CD4-positive, alpha-beta memory T cell (primary cell): Measurements from ENCODE around the gene VASN. TPM values are rescaled to one million over a fixed set of nuclear protein-coding genes. Genes with fewer than 3 reads are reported as not detected.

Experiments
- CTCF ChIA-PET: fragments of 350-600 bp; sonication (Branson Sonifier 250); formaldehyde crosslinking; loops from one replicate; lab custom pipeline; 2021; ENCODE audit warnings: inconsistent platforms; ENCODE audit not compliant: partially characterized antibody; lab: Charles Lee
- POLR2A ChIA-PET: fragments of 350-600 bp; sonication (Branson Sonifier 250); formaldehyde crosslinking; loops from one replicate; lab custom pipeline; 2021; ENCODE audit not compliant: partially characterized antibody; lab: Charles Lee
- DNase-seq, 5 donors: peaks; one replicate each; pipeline versions ENCODE4 v3.0.0 to v3.0.0-alpha.2; 2020 to 2022; ENCODE audit warnings: mixed read lengths in 1 of 5
- H3K27ac ChIP-seq: one replicate; pipeline ENCODE4 v1.7.0; 2013; ENCODE audit warnings: low read depth, low read length
- H3K27me3 ChIP-seq: 2 replicates; pipeline ENCODE4 v1.7.0; 2013; ENCODE audit warnings: mild to moderate bottlenecking, low read length, moderate library complexity; ENCODE audit not compliant: insufficient read depth
- H3K36me3 ChIP-seq: 2 replicates; pipeline ENCODE4 v1.7.0; 2013; ENCODE audit warnings: mild to moderate bottlenecking, low read length, moderate library complexity; ENCODE audit not compliant: insufficient read depth
- H3K4me1 ChIP-seq: 2 replicates; pipeline ENCODE4 v1.7.0; 2013; ENCODE audit warnings: mild to moderate bottlenecking, low read length, moderate library complexity; ENCODE audit not compliant: insufficient read depth
- H3K4me3 ChIP-seq, 2 donors: one replicate each; pipeline ENCODE4 v1.7.0; 2013; ENCODE audit warnings: low read length in 2 of 2, mild to moderate bottlenecking in 1 of 2
- H3K9me3 ChIP-seq, 2 donors: one replicate each; pipeline ENCODE4 v1.7.0; 2013; ENCODE audit warnings: low read length in 2 of 2, control low read depth in 1 of 2; ENCODE audit not compliant: control insufficient read depth in 1 of 2
- H3K27ac Mint-ChIP-seq, 7 donors: one replicate each; pipeline ENCODE4 v1.8.0; 2020 to 2021; ENCODE audit warnings: mixed read lengths in 7 of 7, mild to moderate bottlenecking in 6 of 7, inconsistent platforms in 3 of 7, moderate library complexity in 3 of 7
- H3K27me3 Mint-ChIP-seq, 2 donors: one replicate each; pipeline ENCODE4 v1.8.0; 2020 to 2021; ENCODE audit warnings: mixed read lengths in 2 of 2
- H3K36me3 Mint-ChIP-seq, 2 donors: one replicate each; pipeline ENCODE4 v1.8.0; 2020 to 2021; ENCODE audit warnings: mixed read lengths in 2 of 2, inconsistent platforms in 1 of 2, mild to moderate bottlenecking in 1 of 2
- H3K4me1 Mint-ChIP-seq, 4 donors: one replicate each; pipeline ENCODE4 v1.8.0; 2020 to 2021; ENCODE audit warnings: mixed read lengths in 4 of 4, mild to moderate bottlenecking in 1 of 4
- H3K4me3 Mint-ChIP-seq, 8 donors: one replicate each; pipeline ENCODE4 v1.8.0; 2020 to 2021; ENCODE audit warnings: mixed read lengths in 8 of 8, mild to moderate bottlenecking in 7 of 8, moderate library complexity in 6 of 8, inconsistent platforms in 3 of 8
- H3K9me3 Mint-ChIP-seq, 8 donors: one replicate each; pipeline ENCODE4 v1.8.0; 2020 to 2021; ENCODE audit warnings: mixed read lengths in 8 of 8, mild to moderate bottlenecking in 5 of 8, inconsistent platforms in 3 of 8, moderate library complexity in 1 of 8
- intact Hi-C: fragments of 100-400 bp; cut with micrococcal nuclease; formaldehyde crosslinking; loops from one replicate; pipeline ENCODE4 v1.15.1; 2023
- polyA plus RNA-seq, 2 donors: library from polyadenylated mRNA; unstranded; fragments of 300-500 nt; fragmentation: Illumina TruSeq; gene quantifications; one replicate each; pipeline ENCODE4 v1.2.3, GENCODE V29; 2021
- total RNA-seq, 2 experiments: library from RNA; stranded (reverse); gene quantifications; one replicate each; pipeline ENCODE4 v1.2.3, GENCODE V29; 2021

VASN gene
- total and polyA plus RNA-seq, 4 experiments from 2014 or later: 0.11 to 0.29 (median 0.16) TPM; not detected in 1

DNA sequence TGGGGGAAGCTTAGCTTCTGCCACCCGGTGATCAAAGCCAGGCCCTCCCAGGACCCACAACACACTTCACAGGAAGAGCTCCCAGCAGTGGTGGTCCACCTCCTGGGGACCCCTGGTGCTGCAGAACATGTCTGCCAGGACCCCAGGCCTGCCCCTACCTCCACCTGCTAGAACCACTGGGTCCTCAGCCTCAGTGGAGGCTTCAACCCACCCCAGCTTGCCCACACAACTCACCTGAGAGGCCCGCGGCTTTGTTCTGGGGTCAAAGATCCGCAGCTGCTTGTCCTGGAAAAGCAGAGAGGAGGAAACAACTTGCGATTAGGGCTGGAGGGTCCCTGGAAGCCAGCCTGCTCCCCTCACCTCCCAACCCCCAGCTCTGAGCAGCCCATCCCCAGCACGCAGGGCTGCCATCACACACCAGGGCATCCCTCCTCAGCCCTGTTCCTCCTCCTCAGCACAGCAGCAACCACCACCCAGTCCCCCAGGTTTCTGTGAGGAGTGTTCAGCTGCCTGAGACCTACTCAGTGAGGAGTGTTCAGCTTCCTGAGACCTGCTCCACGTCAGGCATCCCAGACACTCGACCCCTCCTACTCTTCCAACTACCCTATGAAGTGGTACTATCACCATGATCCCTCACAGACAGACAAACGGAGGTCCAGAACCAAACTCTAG is 23.5 kb downstream of the VASN start:
- intact Hi-C loops: no loop called here
- H3K27ac ChIP-seq: no peak overlapping the region
- CTCF ChIA-PET: no interaction called here

DNA sequence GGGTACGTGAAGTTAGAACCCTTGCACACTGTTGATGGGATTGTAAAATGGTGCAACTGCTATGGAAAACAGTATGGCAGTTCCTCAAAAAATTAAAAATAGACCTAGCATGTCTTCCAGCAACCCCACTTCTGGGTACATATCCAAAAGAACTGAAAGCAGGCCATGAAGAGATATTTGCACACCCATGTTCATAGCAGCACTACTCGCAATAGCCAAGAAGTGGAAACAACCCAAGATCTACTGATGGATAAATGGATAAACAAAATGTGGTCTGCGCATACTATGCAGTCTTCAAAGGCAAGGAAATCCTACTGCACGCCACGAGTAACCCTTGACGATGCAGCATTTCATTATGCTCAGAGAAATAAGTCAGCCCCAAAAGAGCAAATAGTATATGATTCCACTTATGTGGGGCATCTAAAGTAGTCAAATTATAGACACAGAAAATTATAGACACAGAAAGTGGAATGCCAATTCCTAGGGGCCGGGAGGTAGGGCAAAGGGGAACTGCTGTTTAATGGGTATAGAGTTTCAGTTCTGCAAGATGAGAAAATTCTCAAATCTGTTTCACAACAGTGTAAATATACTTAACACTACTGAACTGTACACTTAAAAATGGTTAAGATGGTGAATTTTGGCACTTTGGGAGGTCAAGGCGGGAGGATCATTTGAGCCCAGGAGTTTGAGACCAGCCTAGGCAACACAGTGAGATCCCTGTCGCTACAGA is 27.5 kb downstream of the VASN start:
- Histone ChIP-seq H3K4me3 (no peak overlapping the region), H3K36me3 (peaks cover 67% of the 10 kb centered on the region), H3K4me1 (no peaks in the 10 kb centered on the region), H3K9me3 (no peaks in the 10 kb centered on the region), H3K27ac (no peak overlapping the region), H3K27me3 (no peaks in the 10 kb centered on the region)
- H3K27me3 Mint-ChIP-seq: no peaks in the 10 kb centered on the region
- peaks cover 0 to 13% (median 0%) of the 10 kb centered on the region in 8 donors for H3K9me3 Mint-ChIP-seq
- H3K27ac Mint-ChIP-seq: peak overlapping the region in 5 of 7 donors; percentile 37 to 87 (median 57)
- H3K36me3 Mint-ChIP-seq: peaks cover 28 to 73% of the 10 kb centered on the region in 2 donors
- no peak for DNase-seq
- intact Hi-C loops: no loop called here
- H3K4me1 Mint-ChIP-seq: peaks cover 13 to 34% (median 21%) of the 10 kb centered on the region in 4 donors
- ChIA-PET POLR2A (interaction anchor here (0.6 to 0.7 kb wide), 2 partner anchors 37 to 60 kb away, joined by 3 read pairs; no protein-coding TSS in a partner anchor), CTCF (interaction anchor here (1.8 to 2.3 kb wide), 2 partner anchors 17 to 40 kb away, joined by 5 to 10 read pairs; partner anchors contain the start of gene CORO7)
- peak overlapping the region in 1 of 8 donors; percentile 17 for H3K4me3 Mint-ChIP-seq

More for the DNA sequence above, 23.5 kb downstream of the VASN start:
- H3K27me3 ChIP-seq: no peaks in the 10 kb centered on the region
- no peaks in the 10 kb centered on the region for H3K27me3 Mint-ChIP-seq
- H3K27ac Mint-ChIP-seq: peak overlapping the region in 6 of 7 donors; percentile 30 to 93 (median 86)
- DNase-seq: no peak
- peak overlapping the region in 4 of 8 donors; percentile 35 to 69 (median 48) for H3K4me3 Mint-ChIP-seq
- no peaks in the 10 kb centered on the region for H3K9me3 ChIP-seq
- H3K36me3 Mint-ChIP-seq: peaks cover 14 to 70% of the 10 kb centered on the region in 2 donors
- H3K4me1 Mint-ChIP-seq: peaks cover 9 to 22% (median 13%) of the 10 kb centered on the region in 4 donors
- H3K36me3 ChIP-seq: peaks cover 62% of the 10 kb centered on the region
- H3K4me1 ChIP-seq: no peaks in the 10 kb centered on the region
- POLR2A ChIA-PET: interaction anchor here (0.9 to 1.7 kb wide), 2 partner anchors 20 to 22 kb away, joined by 3 to 4 read pairs; partner anchors contain the start of gene CORO7
- H3K4me3 ChIP-seq: no peak overlapping the region
- peaks cover 0 to 8% (median 0%) of the 10 kb centered on the region in 8 donors for H3K9me3 Mint-ChIP-seq

GRCh38 chr16:4401094-4401501 is 29.4 kb downstream of the VASN start:
- Mint-ChIP-seq H3K27me3 (no peaks in the 10 kb centered on the region), H3K4me3 (peak overlapping the region in 2 of 8 donors; percentile 23 to 46), H3K36me3 (peaks cover 34 to 71% of the 10 kb centered on the region in 2 donors), H3K27ac (peak overlapping the region in 6 of 7 donors; percentile 13 to 88 (median 81)), H3K9me3 (peaks cover 0 to 17% (median 0%) of the 10 kb centered on the region in 8 donors), H3K4me1 (peaks cover 19 to 41% (median 25%) of the 10 kb centered on the region in 4 donors)
- ChIA-PET CTCF (interaction anchor here (0.6 to 3.9 kb wide), 7 partner anchors 9 to 69 kb away, joined by 3 to 20 read pairs (median 5); partner anchors contain the start of gene CORO7), POLR2A (no interaction called here)
- DNase-seq: peak in 1 of 5 donors; percentile 38
- H3K4me1 ChIP-seq: no peaks in the 10 kb centered on the region
- no peak overlapping the region for H3K27ac ChIP-seq
- no peak overlapping the region for H3K4me3 ChIP-seq
- H3K27me3 ChIP-seq: no peaks in the 10 kb centered on the region
- H3K9me3 ChIP-seq: no peaks in the 10 kb centered on the region
- peaks cover 70% of the 10 kb centered on the region for H3K36me3 ChIP-seq
- intact Hi-C loops: no loop called here

GRCh38 chr16:4401510-4401909 is 29.9 kb downstream of the VASN start:
- Histone ChIP-seq H3K27me3 (no peaks in the 10 kb centered on the region), H3K27ac (no peak overlapping the region), H3K4me1 (no peaks in the 10 kb centered on the region), H3K4me3 (no peak overlapping the region), H3K9me3 (no peaks in the 10 kb centered on the region), H3K36me3 (peaks cover 71% of the 10 kb centered on the region)
- H3K36me3 Mint-ChIP-seq: peaks cover 30 to 71% of the 10 kb centered on the region in 2 donors
- ChIA-PET CTCF (interaction anchor here (0.7 to 3.9 kb wide), 17 partner anchors 10 to 151 kb away, joined by 3 to 50 read pairs (median 7); partner anchors contain the start of genes CORO7 and PAM16), POLR2A (interaction anchor here (1.4 to 3.0 kb wide), 2 partner anchors 10 to 13 kb away, joined by 3 to 49 read pairs; partner anchors contain the start of gene CORO7)
- peaks cover 0 to 17% (median 0%) of the 10 kb centered on the region in 8 donors for H3K9me3 Mint-ChIP-seq
- peak overlapping the region in 6 of 7 donors; percentile 73 to 88 (median 81) for H3K27ac Mint-ChIP-seq
- DNase-seq: peak in 1 of 5 donors; percentile 39
- intact Hi-C loops: no loop called here
- H3K4me3 Mint-ChIP-seq: peak overlapping the region in 2 of 8 donors; percentile 1 to 27
- H3K27me3 Mint-ChIP-seq: no peaks in the 10 kb centered on the region
- H3K4me1 Mint-ChIP-seq: peaks cover 19 to 36% (median 24%) of the 10 kb centered on the region in 4 donors

GRCh38 chr16:4402439-4403132 is 30.9 kb downstream of the VASN start:
- Histone ChIP-seq H3K27me3 (no peaks in the 10 kb centered on the region), H3K36me3 (peaks cover 71% of the 10 kb centered on the region), H3K27ac (no peak overlapping the region), H3K4me3 (no peak overlapping the region), H3K4me1 (no peaks in the 10 kb centered on the region), H3K9me3 (no peaks in the 10 kb centered on the region)
- peak; percentile 51 to 63 (median 60) for DNase-seq
- H3K4me1 Mint-ChIP-seq: peaks cover 19 to 36% (median 24%) of the 10 kb centered on the region in 4 donors
- H3K27me3 Mint-ChIP-seq: no peaks in the 10 kb centered on the region
- ChIA-PET CTCF (interaction anchor here (0.6 to 3.9 kb wide), 38 partner anchors 11 to 194 kb away, joined by 3 to 50 read pairs (median 4); partner anchors contain the start of genes CORO7 and PAM16), POLR2A (interaction anchor here (0.6 to 3.0 kb wide), 8 partner anchors 9 to 580 kb away, joined by 3 to 49 read pairs (median 3); partner anchors contain the start of genes CORO7 and PAM16)
- intact Hi-C loops: loop anchor here (1.0 to 2.0 kb wide), 2 partner anchors 43 to 114 kb away; no protein-coding TSS in a partner anchor
- peaks cover 0 to 17% (median 0%) of the 10 kb centered on the region in 8 donors for H3K9me3 Mint-ChIP-seq
- peaks cover 34 to 72% of the 10 kb centered on the region in 2 donors for H3K36me3 Mint-ChIP-seq
- H3K27ac Mint-ChIP-seq: peak overlapping the region in 3 of 7 donors; percentile 41 to 87 (median 56)
- peak overlapping the region in 1 of 8 donors; percentile 36 for H3K4me3 Mint-ChIP-seq
